Measurements from ENCODE around the gene LHCGR.

DNA sequence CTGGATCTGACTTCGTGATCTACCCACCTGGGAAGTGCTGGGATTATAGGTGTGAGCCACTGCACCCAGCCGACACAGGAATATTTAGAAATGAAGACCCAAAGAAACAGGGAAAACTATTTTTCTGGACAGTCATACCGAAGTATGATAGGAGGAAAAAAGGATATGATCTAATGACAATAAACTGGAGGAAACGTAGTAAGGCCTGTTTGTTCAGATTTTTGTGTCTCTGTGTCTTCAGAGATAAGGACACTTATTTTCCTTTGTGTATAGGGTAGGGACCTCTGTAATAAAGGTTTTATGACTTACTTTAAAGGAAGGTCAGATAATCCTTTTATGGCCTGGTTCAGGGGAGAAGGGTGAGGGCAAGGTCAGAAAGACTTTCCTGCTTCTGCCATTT, 81.9 kb downstream of the LHCGR start:
- TF ChIP-seq, protein P1, sequence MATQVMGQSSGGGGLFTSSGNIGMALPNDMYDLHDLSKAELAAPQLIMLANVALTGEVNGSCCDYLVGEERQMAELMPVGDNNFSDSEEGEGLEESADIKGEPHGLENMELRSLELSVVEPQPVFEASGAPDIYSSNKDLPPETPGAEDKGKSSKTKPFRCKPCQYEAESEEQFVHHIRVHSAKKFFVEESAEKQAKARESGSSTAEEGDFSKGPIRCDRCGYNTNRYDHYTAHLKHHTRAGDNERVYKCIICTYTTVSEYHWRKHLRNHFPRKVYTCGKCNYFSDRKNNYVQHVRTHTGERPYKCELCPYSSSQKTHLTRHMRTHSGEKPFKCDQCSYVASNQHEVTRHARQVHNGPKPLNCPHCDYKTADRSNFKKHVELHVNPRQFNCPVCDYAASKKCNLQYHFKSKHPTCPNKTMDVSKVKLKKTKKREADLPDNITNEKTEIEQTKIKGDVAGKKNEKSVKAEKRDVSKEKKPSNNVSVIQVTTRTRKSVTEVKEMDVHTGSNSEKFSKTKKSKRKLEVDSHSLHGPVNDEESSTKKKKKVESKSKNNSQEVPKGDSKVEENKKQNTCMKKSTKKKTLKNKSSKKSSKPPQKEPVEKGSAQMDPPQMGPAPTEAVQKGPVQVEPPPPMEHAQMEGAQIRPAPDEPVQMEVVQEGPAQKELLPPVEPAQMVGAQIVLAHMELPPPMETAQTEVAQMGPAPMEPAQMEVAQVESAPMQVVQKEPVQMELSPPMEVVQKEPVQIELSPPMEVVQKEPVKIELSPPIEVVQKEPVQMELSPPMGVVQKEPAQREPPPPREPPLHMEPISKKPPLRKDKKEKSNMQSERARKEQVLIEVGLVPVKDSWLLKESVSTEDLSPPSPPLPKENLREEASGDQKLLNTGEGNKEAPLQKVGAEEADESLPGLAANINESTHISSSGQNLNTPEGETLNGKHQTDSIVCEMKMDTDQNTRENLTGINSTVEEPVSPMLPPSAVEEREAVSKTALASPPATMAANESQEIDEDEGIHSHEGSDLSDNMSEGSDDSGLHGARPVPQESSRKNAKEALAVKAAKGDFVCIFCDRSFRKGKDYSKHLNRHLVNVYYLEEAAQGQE (IDR thresholded peaks at IDR 0.05; ENCODE audit: insufficient read depth in 1 of 2, low read depth in 2 of 2, low read length in 2 of 2) = no peak
- TF ChIP-seq SIN3A (IDR thresholded peaks at IDR 0.05; ENCODE audit: borderline replicate concordance, insufficient read depth, low read length) (no peak), TAF1 (IDR thresholded peaks at IDR 0.05; ENCODE audit: borderline replicate concordance, insufficient read depth, low read length) (no peak), POLR2AphosphoS5 (IDR thresholded peaks at IDR 0.05; ENCODE audit: low read depth, low read length) (no peak), FOXP2 (optimal IDR thresholded peaks at IDR 0.05; ENCODE audit: borderline replicate concordance, extremely low read depth, extremely low read length, insufficient read depth) (no peak)

Data from PFSK-1 (cell line).